Measurements from ENCODE around the gene ASAP2. TPM values are rescaled to one million over a fixed set of nuclear protein-coding genes. Genes with fewer than 3 reads are reported as not detected.

The ASAP2 gene
- polyA plus RNA-seq, 12 donors, result 18.4 to 45.5 (median 21.2) TPM; not detected in 1

DNA sequence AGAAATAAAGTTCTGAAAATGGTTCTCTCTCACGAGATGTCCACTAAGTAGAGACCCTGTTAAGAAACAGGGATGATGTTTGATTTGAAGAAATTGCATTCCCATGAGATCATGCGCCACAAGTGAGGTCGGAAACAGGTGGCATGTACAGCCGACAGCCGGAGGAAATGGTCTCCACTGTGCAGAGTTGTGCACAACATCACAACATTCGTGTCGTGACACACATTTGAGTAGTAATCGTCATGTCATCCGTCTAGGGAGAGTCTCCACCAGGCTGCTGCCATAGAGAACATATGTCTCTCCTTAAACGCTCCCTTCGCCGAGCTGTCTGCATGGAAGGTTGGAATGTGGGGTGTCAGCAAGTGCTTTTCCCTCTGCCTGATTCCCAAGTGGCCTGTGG lies 84.7 kb downstream of the ASAP2 start:
- no peak for DNase-seq

DNA sequence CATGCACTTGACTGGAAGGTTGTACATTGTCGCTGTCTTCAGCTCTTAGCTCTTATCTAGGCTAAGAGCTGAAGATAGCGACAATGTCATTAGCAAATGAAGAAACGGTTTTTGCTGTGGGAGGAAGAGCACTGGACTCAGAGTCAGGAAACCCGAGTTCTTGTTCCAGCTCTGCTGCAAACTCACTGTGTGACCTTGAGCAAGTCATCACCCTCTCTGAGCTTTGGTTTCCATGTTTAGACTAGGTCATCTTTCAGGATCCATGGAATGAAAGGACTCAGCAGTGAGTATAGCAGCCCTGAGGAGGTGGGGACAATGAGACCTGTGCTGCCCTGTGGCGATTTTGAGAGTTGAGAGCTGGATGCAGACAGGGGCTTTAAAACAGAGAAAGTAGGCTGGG lies 85.3 kb downstream of the ASAP2 start:
- no peak for DNase-seq

DNA sequence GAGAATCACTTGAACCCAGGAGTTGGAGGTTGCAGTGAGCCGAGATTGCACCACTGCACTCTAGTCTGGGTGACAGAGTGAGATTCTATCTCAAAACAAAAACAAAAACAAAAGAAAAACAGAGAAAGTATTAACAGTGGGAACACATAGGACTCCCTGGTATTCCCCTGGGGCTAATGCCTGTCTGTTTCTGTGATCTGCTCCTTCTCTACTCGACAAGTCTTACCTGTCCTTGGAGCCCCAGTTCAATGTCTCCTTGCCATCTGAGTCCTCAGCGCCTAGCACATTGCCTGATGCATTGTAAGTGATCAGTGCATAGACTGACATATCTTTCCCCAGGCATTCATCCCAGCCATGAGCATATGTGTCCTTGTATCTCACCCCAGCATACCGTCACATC lies 85.8 kb downstream of the ASAP2 start:
- DNase-seq, result no peak

DNA sequence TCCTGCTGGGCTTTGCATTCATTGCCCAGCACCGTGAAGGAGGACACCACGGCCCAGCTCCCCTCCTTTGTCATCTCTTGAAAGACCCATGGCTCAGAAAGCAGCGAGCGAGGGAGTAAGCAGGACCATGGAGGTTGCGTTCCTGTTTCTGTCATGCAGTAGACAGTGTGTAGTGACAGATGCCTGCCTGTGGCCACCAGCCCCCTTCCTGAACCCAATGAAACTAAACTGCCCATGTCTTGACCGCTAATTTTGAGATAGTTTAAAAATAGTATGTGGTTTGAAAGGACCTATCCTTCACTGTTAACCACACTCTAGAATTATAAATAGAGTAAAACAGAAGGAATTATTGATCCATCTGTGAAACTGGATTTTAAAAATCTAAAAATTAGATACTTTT lies 88.2 kb downstream of the ASAP2 start:
- no peak for DNase-seq

DNA sequence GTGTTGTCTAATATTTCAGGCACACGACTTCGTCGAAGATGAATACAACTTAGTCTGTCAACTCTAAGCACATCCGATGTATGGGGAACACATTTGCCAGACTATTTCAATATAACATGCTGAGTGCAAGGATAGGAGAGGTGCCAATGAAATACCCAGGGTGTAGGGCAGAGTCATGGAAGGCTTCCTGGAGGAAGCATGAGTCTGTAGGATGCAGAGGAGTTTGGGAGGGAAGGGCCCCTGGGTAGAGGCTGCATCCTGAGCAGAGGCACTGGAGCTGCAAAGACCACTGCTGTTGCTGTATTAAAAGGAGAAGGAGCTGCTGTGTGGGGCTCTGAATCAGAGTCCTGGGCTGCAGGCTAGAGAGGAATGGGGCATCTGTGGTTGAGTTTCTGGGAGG lies 89.9 kb downstream of the ASAP2 start:
- DNase-seq, result no peak

DNA sequence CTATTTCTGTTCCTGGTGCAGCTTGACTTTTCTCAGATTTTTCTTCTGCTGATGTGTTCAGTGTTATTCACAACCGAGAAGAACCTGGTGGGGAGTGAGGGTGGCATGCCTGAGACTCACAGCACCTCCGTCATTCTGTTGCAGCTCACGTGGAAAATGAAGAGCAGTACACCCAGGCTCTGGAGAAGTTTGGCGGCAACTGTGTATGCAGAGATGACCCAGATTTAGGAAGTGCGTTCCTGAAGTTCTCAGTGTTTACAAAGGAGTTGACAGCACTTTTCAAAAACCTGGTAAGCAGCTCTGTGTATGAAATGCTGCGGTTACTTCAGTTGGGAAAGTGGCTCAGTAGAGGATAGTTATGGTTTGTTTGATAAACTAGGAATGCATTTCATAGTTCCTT lies 90.5 kb downstream of the ASAP2 start:
- DNase-seq, result no peak

DNA sequence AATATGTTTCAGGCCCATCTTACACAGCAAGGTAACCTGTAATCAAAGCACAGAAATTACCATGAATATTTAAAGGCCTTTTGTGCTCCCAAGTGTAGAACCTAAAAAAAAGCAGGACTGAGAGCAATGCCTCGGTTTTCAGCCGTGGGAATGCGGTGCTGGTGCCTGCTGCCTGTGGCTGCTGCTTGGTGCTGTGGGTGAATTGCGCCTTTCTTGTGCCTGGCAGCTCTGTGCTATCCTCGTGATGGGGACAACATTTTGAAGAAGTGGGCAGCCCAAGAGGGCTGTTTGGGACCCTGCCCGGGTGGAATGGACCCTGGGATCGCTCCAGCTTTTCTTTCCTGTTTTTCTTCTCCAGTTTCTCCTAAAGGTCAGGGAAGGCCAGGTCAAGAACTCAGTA lies 91.2 kb downstream of the ASAP2 start:
- DNase-seq, result no peak

DNA sequence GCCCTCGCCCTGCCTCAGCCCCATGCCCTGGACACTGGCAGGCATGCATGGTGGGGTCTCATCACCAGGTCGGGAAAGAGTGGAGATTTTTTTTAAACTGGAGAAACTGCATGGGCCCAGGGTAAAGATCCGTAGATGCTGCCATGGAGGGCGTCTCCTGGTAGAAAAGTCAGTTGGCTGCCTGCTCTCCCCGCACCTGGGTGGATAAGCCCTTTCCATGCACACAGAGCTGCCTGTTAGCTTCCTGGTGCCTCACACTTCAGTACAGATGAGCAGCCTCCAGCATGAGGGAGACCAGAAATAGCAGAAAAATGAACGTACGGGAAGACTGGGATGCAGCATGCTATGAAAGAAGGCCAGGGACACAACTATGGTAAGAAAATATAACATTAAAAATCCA lies 92.0 kb downstream of the ASAP2 start:
- DNase-seq, result no peak

DNA sequence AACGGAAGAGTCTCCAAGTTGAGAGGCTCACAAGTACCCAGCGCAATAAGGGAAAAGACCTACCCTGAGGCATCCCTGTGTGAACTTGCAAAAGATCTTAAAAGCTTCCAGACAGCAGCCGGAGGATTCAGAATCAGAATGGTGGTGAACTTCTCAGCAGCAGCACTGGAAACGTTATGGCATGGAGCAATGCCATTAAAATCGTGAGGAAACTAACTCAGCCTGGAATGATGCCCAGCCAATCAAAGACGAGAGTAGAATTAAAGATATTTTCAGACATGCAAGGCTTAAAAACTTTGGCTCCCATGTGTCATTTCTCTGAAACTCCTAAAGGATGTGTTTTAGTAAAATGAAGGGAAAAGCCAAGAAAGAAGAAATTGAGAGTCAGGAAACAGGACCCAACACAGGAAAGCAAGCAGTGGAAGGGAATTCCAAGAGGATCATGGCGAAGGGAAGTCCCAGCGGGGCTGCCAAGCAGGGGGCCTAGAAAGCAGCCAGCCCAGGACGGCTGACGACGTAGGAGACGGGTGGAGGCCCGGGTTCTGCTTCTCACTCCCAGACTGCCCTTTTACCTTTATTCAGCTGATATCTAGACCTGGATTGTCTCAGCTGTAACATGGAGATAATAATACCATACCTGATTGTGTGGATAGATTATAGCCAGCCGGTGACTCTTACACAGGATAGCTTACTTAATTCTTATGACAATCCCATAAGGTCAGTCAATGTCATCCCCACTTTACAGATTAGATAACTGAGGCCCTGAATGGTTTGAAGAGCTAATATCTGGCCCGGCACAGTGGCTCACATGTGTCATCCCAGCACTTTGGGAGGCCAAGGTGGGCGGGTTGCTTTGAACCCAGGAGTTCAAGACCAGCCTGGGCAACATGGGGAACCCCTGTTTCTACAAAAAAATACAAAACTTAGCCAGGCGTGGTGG lies 92.8 kb downstream of the ASAP2 start:
- DNase-seq, result peak; percentile 36

DNA sequence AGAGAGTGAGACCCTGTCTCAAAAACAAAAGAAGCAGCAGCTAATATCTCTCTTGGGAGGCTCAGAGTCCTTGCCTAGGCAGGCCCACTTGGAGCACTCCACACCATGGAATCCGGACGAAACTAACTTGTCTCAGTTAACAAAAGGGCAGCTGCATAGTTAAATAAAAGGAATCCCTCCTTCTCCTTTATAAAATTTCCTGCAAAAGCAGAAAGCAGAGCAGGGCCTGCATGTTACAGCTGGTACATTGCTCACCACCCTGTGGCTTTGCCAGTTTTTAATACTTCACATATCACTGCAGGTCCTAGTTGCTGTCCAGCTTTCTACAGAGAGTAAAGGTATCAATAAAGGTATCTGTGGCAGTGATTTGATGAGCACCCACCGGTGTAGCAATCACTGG lies 93.6 kb downstream of the ASAP2 start:
- no peak for DNase-seq

DNA sequence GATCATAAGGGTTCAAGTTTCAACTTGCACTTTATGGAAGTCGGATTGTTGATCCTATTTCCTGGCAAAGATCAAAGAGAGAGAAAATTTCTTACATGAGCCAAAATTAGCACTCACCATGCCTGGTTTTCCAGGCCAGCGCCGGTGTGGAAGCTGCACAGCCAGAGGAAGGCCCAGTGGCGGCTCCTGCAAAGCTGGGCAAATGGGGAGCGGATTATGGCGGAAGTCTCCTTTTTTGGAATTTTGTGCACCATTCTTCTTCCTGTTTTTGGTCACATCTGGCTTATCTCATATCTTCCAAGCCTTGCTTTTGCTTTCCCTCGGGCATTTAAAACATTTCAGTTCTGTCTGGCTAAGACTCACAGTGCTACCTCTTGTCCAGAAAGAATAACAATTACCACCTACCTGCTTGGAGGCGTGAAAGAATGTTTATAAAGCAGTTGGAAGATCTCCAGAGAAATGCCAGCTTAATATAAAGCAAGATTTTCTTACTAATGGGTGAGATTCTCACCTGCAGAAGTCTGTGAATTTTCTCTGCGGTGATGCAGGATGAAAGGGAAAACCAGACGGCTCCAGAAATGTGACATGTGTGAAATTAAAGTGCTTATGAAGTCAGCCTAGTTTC lies 94.3 kb downstream of the ASAP2 start:
- DNase-seq, result no peak

DNA sequence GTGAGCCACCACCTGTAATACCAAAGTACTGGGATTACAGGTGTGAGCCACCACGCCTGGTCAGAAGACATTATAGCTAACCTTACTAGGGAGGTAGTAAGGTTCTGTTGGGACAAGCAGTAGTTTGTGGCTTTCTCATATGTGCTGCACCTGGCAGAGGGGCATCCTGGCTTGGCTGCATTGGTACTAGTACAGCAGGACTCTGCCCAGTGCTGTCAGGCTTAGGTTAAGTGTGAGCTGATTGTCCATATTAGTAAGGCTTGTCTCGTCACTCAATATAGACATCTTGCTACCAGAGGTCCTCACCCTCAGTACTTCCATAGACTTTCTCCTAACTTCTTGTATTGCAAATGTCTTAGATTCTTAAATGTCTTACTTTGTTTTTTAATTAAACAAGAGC lies 96.1 kb downstream of the ASAP2 start:
- no peak for DNase-seq

DNA sequence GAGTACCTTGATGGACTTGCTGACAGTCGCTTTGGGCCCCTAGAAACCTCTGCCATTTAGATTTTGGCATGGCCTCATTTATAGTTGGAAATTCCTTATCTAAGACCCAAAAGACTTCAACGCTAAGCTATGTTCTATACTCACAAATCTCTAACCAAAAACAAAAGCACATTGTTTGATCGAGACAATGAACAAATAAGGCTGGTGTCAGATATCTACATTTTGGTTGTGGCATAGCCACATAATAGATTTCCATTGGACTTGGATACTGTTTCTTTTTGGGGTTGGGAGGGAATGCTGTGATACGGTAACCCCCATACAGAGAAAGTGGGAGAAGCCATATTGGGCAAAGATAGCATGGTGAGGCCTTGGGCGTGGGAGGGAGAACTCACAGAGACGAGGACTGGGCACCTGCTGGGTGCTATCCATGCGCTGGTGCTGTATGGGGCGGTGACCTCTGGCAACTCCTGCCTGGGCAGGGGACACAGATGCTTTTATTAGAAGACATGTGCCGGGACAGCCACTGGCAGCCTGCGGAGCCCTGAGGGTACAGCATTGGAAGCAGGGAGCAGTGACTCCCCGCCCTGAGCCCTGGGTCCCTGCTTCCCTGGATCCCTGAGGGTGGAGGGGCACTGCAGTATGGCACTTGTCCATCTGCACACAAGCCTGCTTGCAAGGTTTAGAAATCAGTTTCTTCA lies 97.1 kb downstream of the ASAP2 start:
- DNase-seq, result no peak

DNA sequence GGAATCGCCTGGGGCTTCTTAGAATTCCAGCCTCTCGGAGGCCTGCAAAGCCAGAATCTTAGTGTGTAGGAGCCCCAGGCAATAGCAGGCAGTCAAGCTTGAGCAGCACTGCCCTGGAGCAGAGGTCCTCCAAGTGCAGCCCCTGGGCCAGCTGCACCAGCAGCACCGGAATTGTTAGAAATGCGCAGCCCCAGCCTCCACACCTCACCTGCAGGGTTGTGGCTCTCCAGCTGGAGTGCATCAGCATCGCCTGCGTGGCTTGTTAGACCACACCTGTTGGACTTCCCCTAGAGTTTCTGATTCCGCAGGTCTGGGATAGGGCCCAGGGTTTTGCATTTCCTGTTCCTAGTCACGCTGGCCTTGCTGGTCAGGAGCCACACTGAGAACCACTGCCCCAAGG lies 100.3 kb downstream of the ASAP2 start:
- DNase-seq, result no peak

DNA sequence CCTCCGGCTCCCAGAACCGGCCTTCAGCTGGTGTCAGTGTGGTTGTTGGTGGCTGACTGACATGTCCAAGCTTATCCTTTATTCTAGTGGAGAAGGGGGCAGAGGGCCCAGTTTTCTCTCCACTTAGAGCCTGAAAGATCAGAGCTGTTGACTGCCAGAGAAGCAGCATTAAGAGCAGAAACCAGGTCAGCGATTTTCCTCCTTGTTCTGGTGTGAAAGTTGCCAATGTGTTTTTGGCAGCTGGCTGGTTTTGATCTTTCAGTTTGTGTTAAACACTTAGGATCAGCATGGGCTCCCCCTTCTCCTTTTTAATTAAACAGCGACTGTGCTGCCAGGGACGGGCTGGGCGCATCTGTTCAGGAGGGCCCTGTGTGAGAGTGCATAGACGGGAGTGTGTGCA lies 100.9 kb downstream of the ASAP2 start:
- DNase-seq, result no peak

DNA sequence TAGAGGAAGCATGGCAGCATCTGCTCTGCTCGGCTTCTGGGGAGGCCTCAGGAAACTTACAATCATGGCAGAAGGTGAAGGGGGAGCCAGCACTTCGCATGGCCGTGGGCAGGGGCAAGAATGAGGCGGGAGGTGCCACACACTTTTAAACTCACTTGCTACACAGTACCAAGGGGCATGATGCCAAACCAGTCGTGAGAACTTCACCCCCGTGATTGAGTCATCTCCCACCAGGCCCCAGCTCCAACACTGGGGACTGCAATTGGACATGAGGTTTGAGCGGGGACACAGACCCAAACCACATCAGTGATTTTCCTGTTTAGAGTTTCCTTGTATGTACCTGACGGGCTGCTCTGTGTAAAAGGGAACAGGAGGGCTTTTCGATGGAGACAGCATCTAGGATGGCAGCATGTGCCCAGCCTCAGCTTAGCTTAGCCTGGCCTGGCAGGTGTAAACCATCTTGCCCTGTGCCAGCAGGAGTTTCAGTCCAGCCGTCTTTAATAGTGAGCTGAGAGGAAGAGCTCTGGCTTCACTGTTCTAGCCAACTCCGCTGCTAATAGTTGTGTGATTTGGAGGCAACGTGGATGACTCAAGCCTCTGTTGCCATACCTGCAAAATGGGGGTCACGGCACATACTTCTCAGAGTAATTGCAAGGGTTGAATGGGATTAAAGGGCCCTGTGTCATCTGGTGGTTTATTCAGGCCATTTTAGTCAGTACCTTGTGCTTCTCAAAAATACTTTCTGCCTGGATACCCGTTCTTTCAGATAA lies 101.8 kb downstream of the ASAP2 start:
- no peak for DNase-seq

DNA sequence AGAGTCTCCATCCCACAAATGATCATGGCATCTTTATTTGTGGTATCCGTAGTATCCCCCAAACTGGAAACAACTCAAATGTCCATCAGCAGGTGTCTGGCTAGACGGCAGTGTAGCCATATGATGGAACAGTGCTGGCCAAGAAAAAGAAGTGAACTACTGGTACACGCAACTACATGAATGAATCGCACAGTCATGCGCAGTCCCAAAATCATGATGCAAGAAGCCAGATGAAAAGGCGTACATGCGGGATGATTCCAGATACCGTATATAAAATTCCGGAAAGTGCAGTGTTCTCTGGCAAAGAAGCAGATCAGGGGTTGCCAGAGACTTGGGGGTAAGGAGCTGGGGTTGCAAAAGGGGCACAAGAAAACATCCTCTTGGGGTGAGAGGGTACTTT lies 102.5 kb downstream of the ASAP2 start:
- DNase-seq, result no peak

DNA sequence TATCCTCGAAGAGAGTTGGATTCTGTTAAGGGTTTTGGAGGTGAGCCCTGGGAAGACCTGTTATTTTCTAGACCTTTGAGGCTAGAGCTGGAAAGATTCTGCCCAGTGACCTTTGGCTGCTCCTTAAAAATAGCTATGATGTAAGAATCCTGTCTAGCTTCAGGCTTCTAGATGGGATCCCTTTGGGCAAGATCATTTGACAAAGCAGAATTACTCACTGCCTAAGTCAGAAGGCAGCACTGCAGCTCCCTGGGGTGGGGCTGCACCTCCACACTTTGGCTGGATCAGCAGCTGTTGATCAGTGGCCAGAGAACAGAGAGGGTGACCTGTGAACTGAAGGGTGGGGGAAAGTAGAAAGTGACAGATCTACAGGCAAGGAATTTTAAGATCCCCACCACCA lies 103.8 kb downstream of the ASAP2 start:
- DNase-seq, result peak; percentile 80

DNA sequence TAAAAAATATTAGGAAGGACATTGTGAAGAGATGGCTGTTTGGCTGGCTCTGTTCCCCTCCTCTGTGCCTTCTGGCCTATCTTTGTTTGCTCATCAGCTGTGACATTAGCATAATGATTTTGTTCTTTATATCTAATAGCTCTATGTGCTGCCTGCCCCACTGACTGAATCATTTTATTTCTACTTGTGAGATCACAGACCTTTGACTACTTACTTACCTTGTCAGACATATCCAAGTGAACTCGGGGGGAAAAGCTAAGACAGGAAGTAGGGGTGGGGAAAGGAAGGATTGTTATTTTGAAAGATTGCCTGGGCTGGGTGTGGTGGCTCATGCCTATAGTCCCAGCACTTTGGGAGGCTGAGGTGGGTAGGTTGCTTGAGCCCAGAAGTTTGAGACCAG lies 104.2 kb downstream of the ASAP2 start:
- no peak for DNase-seq

DNA sequence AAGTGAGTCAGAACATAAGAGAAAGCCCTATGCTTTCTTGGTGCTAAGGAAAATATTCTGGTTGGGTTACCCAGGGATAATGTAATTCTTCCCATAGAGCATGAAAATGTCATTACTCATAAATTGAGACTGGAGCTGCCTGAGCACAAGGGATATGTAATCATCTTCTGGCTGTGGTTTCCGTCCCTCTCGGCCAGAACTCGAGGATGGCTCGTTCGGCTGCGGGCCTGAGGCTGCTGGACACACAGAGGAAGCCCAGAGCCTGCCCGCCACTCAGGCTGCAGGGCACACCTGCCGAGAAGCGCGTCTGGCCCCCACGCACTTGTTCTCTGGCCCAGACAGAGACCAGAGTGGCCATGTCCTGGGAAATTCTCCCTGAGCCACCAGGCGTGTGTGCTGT lies 104.9 kb downstream of the ASAP2 start:
- peak; percentile 79 for DNase-seq

DNA sequence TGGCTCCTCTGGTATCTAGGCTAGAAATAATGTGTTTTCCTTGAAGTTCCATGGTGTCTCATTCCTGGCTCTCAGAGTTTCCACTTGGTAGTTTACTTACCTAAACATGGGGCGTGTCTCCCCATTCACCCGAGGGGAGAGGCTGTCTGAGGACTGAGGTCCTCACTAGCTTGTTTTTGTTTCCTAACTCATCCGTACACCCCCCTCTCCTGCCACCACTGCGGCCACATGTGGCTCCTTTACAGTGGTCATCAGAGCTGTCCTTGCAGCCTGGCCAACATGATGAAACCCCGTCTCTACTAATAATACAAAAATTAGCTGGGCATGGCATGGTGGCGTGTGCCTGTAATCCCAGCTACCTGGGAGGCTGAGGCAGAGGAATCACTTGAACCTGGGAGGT lies 106.0 kb downstream of the ASAP2 start:
- no peak for DNase-seq

DNA sequence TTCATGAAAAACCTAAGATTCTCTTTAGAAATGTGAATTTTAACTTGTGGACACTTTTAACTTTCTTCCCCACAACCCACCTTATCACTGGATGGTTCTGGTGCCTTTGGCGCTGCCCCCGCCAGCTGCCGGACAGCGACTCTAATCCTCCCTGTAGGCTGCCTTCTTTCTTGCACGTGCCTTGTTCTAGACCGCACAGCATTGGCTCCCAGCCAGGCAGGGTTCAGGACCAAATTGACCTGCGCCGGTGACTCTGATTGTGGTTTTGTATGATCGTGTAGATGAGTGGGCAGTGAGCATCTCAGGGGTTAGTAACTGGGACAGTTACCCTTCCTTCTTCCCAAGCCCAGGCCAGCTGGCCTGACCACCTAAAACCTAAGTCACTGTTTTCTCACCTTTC lies 106.8 kb downstream of the ASAP2 start:
- DNase-seq, result no peak
